KBM-7 (cell line): ENCODE data around the gene KCNA1.
"Not testable (repeated sequence)": the region's sequence is repeated elsewhere in the genome, so short reads cannot be mapped to it uniquely, and the experiment has no call there.

Experiments
- DNase-seq: peaks from one replicate; pipeline ENCODE4 v3.0.0-alpha.2; 2015
- in situ Hi-C: fragments of 300-500 bp; cut with MboI; formaldehyde crosslinking; loops from 2 replicates; pipeline ENCODE4 v1.14.3; 2020; ENCODE audit warnings: low sequenced_read_pairs, low pct_unique_long_range_greater_than_20kb, mixed read lengths

KCNA1 gene

DNA sequence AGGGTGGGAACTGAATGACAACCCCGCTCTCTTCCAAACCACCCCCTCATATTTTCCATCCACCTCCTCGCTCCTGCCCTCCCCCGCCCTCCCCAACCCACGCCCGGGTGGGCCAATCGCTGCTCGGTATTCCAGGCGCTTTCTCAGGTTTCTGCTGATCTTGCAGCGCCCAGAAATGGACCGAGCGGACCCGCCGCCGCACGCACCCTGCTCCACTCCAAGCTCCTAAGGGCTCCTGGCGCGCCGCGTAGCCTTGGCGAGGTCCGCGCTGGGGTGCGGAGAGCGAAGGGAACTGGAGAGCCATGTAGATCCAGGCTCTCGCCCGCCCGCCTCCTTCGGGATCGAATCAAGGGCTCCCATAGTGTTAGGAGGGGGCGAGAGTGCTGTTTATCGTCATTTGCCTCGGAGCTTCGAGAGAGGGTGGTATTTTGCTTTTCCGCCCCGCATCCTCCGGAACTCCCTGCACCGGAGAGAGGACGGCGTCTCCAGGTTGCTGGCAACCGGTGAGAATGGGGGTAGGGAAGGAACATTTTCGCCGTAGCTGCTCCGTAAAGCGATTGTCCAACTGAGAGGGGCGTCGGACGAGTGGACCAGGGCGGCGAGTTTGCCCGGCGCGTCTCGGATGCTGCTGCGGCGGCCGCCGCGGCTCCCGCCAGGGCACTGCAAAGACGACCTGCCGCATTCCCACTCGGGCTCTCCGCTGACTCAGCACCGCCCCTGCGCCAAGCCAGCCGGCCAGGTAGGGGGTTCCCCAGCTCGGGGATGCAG lies at the start of gene KCNA1:
Gene KCNA1 (plus strand): TSS at position 172 of the 768 bp plus-strand sequence. CDS start 1,474 bp downstream, outside the sequence.
- no peak for DNase-seq
- in situ Hi-C loops, result no loop called here

- in situ Hi-C loops, result no loop called here
- no peak for DNase-seq
Observed at GRCh38 chr12:4860741-4861140, 49.0 kb upstream of the KCNA1 start.

DNA sequence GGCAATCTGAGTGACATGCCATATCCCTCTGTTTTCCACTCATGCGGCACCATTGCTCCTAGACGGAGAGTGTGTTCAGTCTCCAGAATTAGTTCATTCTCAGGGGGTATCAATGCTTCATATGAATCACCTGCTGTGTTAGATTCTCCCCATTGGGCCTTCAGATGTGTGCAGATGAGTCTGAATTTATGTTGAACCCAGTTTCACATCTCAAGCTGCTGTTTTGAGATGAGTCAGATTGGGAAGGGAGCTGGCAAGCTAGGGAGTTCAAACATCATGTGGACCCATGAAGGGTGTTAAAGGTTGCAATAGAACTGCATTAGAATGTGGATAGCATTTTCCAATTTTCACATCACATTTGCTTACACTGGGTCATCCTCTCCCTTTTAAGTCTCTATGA lies 46.9 kb upstream of the KCNA1 start:
- no peak for DNase-seq
- in situ Hi-C loops, result no loop called here

GRCh38 chr12:4864575-4864974 lies 45.1 kb upstream of the KCNA1 start:
- in situ Hi-C loops, result no loop called here
- no peak for DNase-seq

- in situ Hi-C loops, result no loop called here
Observed at GRCh38 chr12:4865246-4865645, 44.5 kb upstream of the KCNA1 start.

GRCh38 chr12:4866299-4866698 lies 43.4 kb upstream of the KCNA1 start:
- in situ Hi-C loops, result no loop called here
- no peak for DNase-seq

More at GRCh38 chr12:4865246-4865645, 44.5 kb upstream of the KCNA1 start:
- no peak for DNase-seq

GRCh38 chr12:4867384-4867783 lies 42.3 kb upstream of the KCNA1 start:
- in situ Hi-C loops, result no loop called here
- DNase-seq, result no peak

DNA sequence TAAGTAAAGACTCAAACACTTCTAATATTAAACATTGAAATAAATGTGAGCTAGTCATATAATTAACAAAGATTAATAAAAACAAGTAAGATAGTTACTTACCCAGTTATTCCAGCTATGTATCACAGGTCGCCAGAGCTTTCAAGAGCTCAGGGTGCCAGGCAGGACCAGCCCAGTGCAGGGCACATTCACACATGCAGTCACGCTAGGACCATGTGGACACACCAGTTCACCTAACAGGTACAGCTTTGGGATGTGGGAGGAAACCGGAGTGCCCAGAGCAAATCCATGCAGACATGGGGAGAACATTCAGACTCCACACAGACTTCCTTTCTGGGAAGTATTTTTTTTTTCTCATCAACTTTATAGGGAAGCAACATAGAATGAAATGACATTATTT lies 39.3 kb upstream of the KCNA1 start:
- in situ Hi-C loops, result no loop called here
- no peak for DNase-seq

- in situ Hi-C loops, result no loop called here
- no peak for DNase-seq
Observed at GRCh38 chr12:4871514-4871913, 38.2 kb upstream of the KCNA1 start.

DNA sequence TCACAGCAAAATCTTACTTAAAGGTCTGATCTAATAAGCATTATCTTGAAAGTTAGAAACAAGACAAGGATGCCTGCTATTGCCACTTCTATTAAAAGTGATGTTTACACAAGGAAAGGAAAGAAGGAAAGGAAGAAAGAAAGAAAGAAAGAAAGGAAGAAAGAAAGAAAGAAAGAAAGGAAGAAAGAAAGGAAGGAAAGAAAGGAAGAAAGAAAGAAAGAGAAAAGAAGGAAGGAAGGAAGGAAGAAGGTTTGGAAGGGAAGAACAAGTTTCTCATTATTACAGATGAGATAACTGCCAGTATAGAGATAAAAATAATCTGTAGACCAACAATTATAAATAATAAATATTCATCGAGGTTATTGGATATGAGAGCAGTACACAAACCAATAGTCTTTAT lies 35.8 kb upstream of the KCNA1 start:
- in situ Hi-C loops, result no loop called here
- DNase-seq, result no peak

DNA sequence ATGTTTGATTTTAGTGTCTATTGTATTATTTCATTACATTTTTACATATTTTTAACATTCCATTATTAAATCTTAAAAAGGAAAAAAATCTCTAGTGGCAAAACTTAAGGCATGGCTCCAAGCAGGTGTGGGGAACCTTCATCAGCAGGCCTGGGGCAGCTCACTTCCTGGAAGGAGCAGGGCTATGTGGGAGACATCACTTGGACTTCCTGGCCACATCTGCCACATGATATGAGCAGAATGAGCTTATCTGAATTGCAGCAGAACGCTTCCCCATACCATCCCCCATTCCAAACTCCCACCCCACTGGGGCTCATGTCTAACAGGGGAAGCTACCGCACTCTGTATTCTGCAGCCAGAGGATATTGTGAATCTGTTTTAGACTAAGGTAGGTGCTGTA lies 35.0 kb upstream of the KCNA1 start:
- in situ Hi-C loops, result no loop called here
- no peak for DNase-seq

DNA sequence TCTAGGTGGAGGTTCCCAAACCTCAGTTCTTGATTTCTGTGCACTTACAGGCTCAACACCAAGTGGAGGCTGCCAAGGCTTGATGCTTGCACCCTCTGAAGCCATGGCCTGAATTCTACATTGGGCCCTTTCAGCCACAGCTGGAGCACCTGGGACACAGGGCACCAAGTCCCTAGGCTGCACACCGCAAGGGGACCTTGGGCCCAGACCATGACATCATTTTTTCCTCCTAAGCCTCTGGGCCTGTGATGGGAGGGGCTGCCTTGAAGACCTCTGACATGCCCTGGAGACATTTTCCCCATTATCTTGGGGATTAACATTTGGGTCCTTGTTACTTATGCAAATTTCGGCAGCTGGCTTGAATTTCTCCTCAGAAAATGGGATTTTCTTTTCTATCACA lies 30.2 kb upstream of the KCNA1 start:
- in situ Hi-C loops, DNase-seq: not testable (repeated sequence)

DNA sequence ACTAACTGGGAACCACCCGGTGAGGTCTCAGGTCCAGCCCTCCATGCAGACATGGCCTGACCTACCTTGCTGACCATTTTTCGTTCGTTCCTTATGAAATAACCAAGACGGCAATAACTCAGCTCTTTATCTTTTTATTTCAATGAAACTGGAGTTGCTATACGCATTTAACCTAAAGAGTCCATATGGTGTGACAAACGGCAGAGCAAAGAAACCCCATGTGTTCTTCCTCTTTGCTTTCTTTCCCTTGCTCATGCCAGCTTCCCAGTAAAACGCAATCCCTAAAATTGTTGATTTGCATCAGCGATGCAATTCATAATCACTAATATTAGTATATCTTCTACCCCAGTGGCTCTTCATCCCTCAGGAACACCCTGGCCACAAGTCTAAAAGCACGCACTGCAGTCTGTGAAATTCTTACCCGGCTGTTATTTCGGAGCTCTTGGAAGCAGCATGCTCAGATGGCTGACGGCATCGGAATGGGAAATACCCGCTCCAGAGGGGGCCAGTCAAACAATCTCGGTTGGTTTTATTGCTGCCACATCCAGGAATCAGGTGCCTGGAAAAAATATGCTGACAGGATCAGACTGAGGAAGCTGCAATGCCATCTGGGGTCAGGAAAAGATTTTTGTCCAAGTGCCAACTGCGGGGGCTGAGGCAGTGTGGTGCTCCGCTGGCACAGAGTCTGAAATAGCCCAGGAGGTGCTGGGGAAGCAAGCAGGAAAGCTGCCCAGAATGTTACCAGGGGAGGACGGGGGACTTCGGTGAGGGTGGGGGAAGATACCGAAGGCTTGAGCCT lies 28.2 kb upstream of the KCNA1 start:
- DNase-seq, result no peak
- in situ Hi-C loops, result no loop called here

- DNase-seq, result no peak
- in situ Hi-C loops, result no loop called here
Observed at GRCh38 chr12:4891866-4892265, 17.8 kb upstream of the KCNA1 start.

DNA sequence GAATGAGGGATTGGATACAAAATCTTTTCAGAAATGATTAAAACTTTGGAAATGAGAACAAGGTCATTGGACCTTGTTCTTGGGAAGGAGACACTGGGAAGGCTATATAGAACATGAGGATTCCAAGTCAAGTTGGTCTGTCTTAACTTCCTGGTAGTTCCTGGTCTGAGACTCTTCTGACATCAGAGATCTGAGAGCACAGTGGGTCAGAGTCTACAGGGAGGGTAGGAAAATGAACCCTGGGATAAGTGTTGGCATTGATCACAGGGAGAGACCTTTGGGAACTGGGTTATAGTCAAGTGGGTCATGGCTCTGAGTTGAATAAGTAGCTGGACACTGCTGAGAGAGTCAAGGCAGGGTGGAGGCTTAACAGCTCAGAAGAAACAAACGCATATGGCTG lies 17.3 kb upstream of the KCNA1 start:
- DNase-seq, result no peak
- in situ Hi-C loops, result no loop called here

- in situ Hi-C loops, result no loop called here
- DNase-seq, result no peak
Observed at GRCh38 chr12:4894019-4894418, 15.7 kb upstream of the KCNA1 start.

GRCh38 chr12:4899364-4899763 lies 10.3 kb upstream of the KCNA1 start:
- in situ Hi-C loops, result no loop called here
- DNase-seq, result no peak

- in situ Hi-C loops, result no loop called here
- DNase-seq, result no peak
Observed at GRCh38 chr12:4900327-4900726, 9.4 kb upstream of the KCNA1 start.

- DNase-seq, result no peak
- in situ Hi-C loops, result no loop called here
Observed at GRCh38 chr12:4905316-4905715, 4.4 kb upstream of the KCNA1 start.

DNA sequence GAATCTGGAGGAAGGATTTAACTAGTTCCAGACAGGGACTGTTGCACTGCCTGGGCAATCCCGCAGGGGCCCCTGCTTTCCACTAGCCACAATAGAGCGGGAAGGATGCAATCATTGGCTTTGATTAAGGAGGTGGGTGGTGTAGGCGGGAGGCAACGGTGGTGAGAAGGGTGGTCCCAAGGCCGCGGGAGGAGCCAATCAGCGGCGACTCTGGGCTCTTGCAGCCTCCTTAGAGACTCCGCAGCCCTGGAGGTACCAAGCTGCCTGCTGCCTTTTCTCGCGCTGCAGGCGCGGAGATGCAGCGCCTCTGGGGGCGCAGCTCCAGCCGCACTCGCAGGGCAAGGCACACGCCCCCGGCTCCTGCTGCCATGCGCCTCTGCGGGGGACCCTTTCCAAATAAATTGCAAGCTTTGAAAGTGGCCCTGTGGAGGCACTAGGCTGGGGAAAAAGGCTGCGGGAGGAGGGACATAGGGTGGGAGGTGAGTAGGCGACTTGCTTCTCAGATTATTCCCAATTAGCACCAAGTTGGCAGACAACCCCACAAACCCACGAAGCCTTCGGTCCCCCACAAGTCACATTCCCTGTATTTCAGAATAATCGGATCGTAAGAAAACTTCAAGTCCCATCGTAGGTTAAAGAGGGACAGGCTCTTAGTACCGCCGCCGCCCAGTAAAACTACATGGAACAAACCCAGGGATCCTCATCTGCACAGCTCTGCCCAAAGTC lies 858 bp upstream of the KCNA1 start:
- no peak for DNase-seq

More for the DNA sequence above, 858 bp upstream of the KCNA1 start:
- in situ Hi-C loops, result no loop called here
